ENCODE results near the gene KLHDC7B.

KLHDC7B gene

GRCh38 chr22:50586416-50586815 lies 40.7 kb downstream of the KLHDC7B start:
- TF ChIP-seq EZH2phosphoT487 (IDR thresholded peaks at IDR 0.05; ENCODE audit: borderline replicate concordance) (no peak), CTCF (conservative IDR thresholded peaks at IDR 0.05; ENCODE audit: low read length) (no peak)
- H3K4me1 ChIP-seq (ENCODE audit: insufficient read depth, low read length, poor library complexity, severe bottlenecking), result peaks cover 21% of the 10 kb centered on the region
- H3K4me2 ChIP-seq (ENCODE audit: low read depth, low read length, poor library complexity, severe bottlenecking), result peak overlapping the region; percentile 29
- no peaks in the 10 kb centered on the region for H3K27me3 ChIP-seq (ENCODE audit: insufficient read depth, low read length, poor library complexity, severe bottlenecking)
- no peaks in the 10 kb centered on the region for H3K36me3 ChIP-seq (ENCODE audit: insufficient read depth, low read length)
- H4K20me1 ChIP-seq (ENCODE audit: insufficient read depth, low read length, poor library complexity, severe bottlenecking), result peaks cover 3% of the 10 kb centered on the region
- no peak overlapping the region for H3K4me3 ChIP-seq (ENCODE audit: low read length, poor library complexity, severe bottlenecking)
- H3K79me2 ChIP-seq (ENCODE audit: insufficient read depth, low read length), result peaks cover 15% of the 10 kb centered on the region
- no peak overlapping the region for H3K9ac ChIP-seq (ENCODE audit: low read depth, low read length, poor library complexity, severe bottlenecking)
- no peaks in the 10 kb centered on the region for H3K9me3 ChIP-seq (ENCODE audit: insufficient read depth, low read depth, low read length)
- no peaks in the 10 kb centered on the region for H3F3A ChIP-seq (ENCODE audit: low read depth)
- no peak overlapping the region for H2AFZ ChIP-seq (ENCODE audit: low read length)
- no peaks in the 10 kb centered on the region for H3K9me2 ChIP-seq (replicated peaks; ENCODE audit: low read depth, low read length)

- H2AFZ ChIP-seq (ENCODE audit: low read length), result no peak overlapping the region
- no peak overlapping the region for H3K4me2 ChIP-seq (ENCODE audit: low read depth, low read length, poor library complexity, severe bottlenecking)
- H4K20me1 ChIP-seq (ENCODE audit: insufficient read depth, low read length, poor library complexity, severe bottlenecking), result peaks cover 3% of the 10 kb centered on the region
- peaks cover 20% of the 10 kb centered on the region for H3K4me1 ChIP-seq (ENCODE audit: insufficient read depth, low read length, poor library complexity, severe bottlenecking)
- H3K9ac ChIP-seq (ENCODE audit: low read depth, low read length, poor library complexity, severe bottlenecking), result no peak overlapping the region
- H3F3A ChIP-seq (ENCODE audit: low read depth), result no peaks in the 10 kb centered on the region
- no peaks in the 10 kb centered on the region for H3K27me3 ChIP-seq (ENCODE audit: insufficient read depth, low read length, poor library complexity, severe bottlenecking)
- H3K79me2 ChIP-seq (ENCODE audit: insufficient read depth, low read length), result peaks cover 7% of the 10 kb centered on the region; the same call in 1 of the 2 replicates
- H3K9me2 ChIP-seq (replicated peaks; ENCODE audit: low read depth, low read length), result no peaks in the 10 kb centered on the region
- TF ChIP-seq EZH2phosphoT487 (IDR thresholded peaks at IDR 0.05; ENCODE audit: borderline replicate concordance), result no peak
- TF ChIP-seq CTCF (conservative IDR thresholded peaks at IDR 0.05; ENCODE audit: low read length), result no peak
- no peaks in the 10 kb centered on the region for H3K9me3 ChIP-seq (ENCODE audit: insufficient read depth, low read depth, low read length)
- H3K36me3 ChIP-seq (ENCODE audit: insufficient read depth, low read length), result no peaks in the 10 kb centered on the region
- H3K4me3 ChIP-seq (ENCODE audit: low read length, poor library complexity, severe bottlenecking), result no peak overlapping the region
Measured at GRCh38 chr22:50587407-50587806, 41.7 kb downstream of the KLHDC7B start.

GRCh38 chr22:50595189-50595588 lies 49.5 kb downstream of the KLHDC7B start:
- Histone ChIP-seq H3K79me2 (ENCODE audit: insufficient read depth, low read length) (no peaks in the 10 kb centered on the region), H4K20me1 (ENCODE audit: insufficient read depth, low read length, poor library complexity, severe bottlenecking) (no peaks in the 10 kb centered on the region), H3K9me2 (replicated peaks; ENCODE audit: low read depth, low read length) (no peaks in the 10 kb centered on the region), H3K27me3 (ENCODE audit: insufficient read depth, low read length, poor library complexity, severe bottlenecking) (no peaks in the 10 kb centered on the region), H3K4me1 (ENCODE audit: insufficient read depth, low read length, poor library complexity, severe bottlenecking) (no peaks in the 10 kb centered on the region), H3F3A (ENCODE audit: low read depth) (no peaks in the 10 kb centered on the region), H3K9me3 (ENCODE audit: insufficient read depth, low read depth, low read length) (no peaks in the 10 kb centered on the region), H2AFZ (ENCODE audit: low read length) (no peak overlapping the region), H3K4me3 (ENCODE audit: low read length, poor library complexity, severe bottlenecking) (no peak overlapping the region), H3K4me2 (ENCODE audit: low read depth, low read length, poor library complexity, severe bottlenecking) (no peak overlapping the region), H3K36me3 (ENCODE audit: insufficient read depth, low read length) (no peaks in the 10 kb centered on the region), H3K9ac (ENCODE audit: low read depth, low read length, poor library complexity, severe bottlenecking) (no peak overlapping the region)
- no peak for TF ChIP-seq CTCF (conservative IDR thresholded peaks at IDR 0.05; ENCODE audit: low read length)
- TF ChIP-seq EZH2phosphoT487 (IDR thresholded peaks at IDR 0.05; ENCODE audit: borderline replicate concordance), result no peak

Measured in Loucy (cell line).